ENCODE results near the gene MACIR. TPM values are rescaled to one million over a fixed set of nuclear protein-coding genes. Genes with fewer than 3 reads are reported as not detected.

Gene MACIR
- total RNA-seq, 1 donor from 2014 or later, result 4.7 TPM

- no peak for ATAC-seq
- no peak for DNase-seq
- intact Hi-C loops (cut with micrococcal nuclease), result no loop called here
These were observed 24.6 kb downstream of the MACIR start for GRCh38 chr5:103283120-103283519.

GRCh38 chr5:103283869-103284268, 25.3 kb downstream of the MACIR start:
- intact Hi-C loops (cut with micrococcal nuclease), result no loop called here
- DNase-seq (no peak), ATAC-seq (no peak)

- no peak for ATAC-seq
- no peak for DNase-seq
- intact Hi-C loops (cut with micrococcal nuclease), result no loop called here
These were observed 28.1 kb downstream of the MACIR start for GRCh38 chr5:103286622-103287021.

- DNase-seq (no peak), ATAC-seq (no peak)
- intact Hi-C loops (cut with micrococcal nuclease), result no loop called here
These were observed 30.5 kb downstream of the MACIR start for GRCh38 chr5:103289024-103289423.

- DNase-seq (no peak), ATAC-seq (no peak)
- intact Hi-C loops (cut with micrococcal nuclease), result no loop called here
These were observed 32.3 kb downstream of the MACIR start for GRCh38 chr5:103290846-103291245.

- intact Hi-C loops (cut with micrococcal nuclease), result no loop called here
- ATAC-seq, result no peak
These were observed 33.0 kb downstream of the MACIR start for GRCh38 chr5:103291606-103292005.

GRCh38 chr5:103293099-103293498, 34.5 kb downstream of the MACIR start:
- DNase-seq (no peak), ATAC-seq (no peak)
- intact Hi-C loops (cut with micrococcal nuclease), result no loop called here

More at GRCh38 chr5:103291606-103292005, 33.0 kb downstream of the MACIR start:
- DNase-seq, result no peak

GRCh38 chr5:103293719-103294118, 35.2 kb downstream of the MACIR start:
- intact Hi-C loops (cut with micrococcal nuclease), result no loop called here
- DNase-seq (no peak), ATAC-seq (no peak)

GRCh38 chr5:103294906-103295305, 36.3 kb downstream of the MACIR start:
- intact Hi-C loops (cut with micrococcal nuclease), result no loop called here
- no peak for ATAC-seq
- no peak for DNase-seq

- ATAC-seq (no peak), DNase-seq (no peak)
- intact Hi-C loops (cut with micrococcal nuclease), result no loop called here
These were observed 36.9 kb downstream of the MACIR start for GRCh38 chr5:103295424-103295823.

- DNase-seq (no peak), ATAC-seq (no peak)
- intact Hi-C loops (cut with micrococcal nuclease), result no loop called here
These were observed 37.3 kb downstream of the MACIR start for GRCh38 chr5:103295871-103296270.

GRCh38 chr5:103298117-103298516, 39.6 kb downstream of the MACIR start:
- DNase-seq (no peak), ATAC-seq (no peak)
- intact Hi-C loops (cut with micrococcal nuclease), result no loop called here

GRCh38 chr5:103298607-103299188, 40.1 kb downstream of the MACIR start:
- intact Hi-C loops (cut with micrococcal nuclease), result no loop called here
- ATAC-seq (no peak), DNase-seq (no peak)

GRCh38 chr5:103305809-103306208, 47.2 kb downstream of the MACIR start:
- intact Hi-C loops (cut with micrococcal nuclease), result no loop called here
- no peak for ATAC-seq
- DNase-seq, result no peak

- intact Hi-C loops (cut with micrococcal nuclease), result no loop called here
- DNase-seq, result no peak
- no peak for ATAC-seq
These were observed 48.9 kb downstream of the MACIR start for GRCh38 chr5:103307470-103307869.

GRCh38 chr5:103308774-103309173, 50.2 kb downstream of the MACIR start:
- DNase-seq (no peak), ATAC-seq (no peak)
- intact Hi-C loops (cut with micrococcal nuclease), result no loop called here

GRCh38 chr5:103313056-103313455, 54.5 kb downstream of the MACIR start:
- ATAC-seq (no peak), DNase-seq (no peak)
- intact Hi-C loops (cut with micrococcal nuclease), result no loop called here

- ATAC-seq (no peak), DNase-seq (no peak)
- intact Hi-C loops (cut with micrococcal nuclease), result no loop called here
These were observed 56.9 kb downstream of the MACIR start for GRCh38 chr5:103315455-103315854.

- intact Hi-C loops (cut with micrococcal nuclease), result no loop called here
- DNase-seq (no peak), ATAC-seq (no peak)
These were observed 68.9 kb downstream of the MACIR start for GRCh38 chr5:103327451-103327850.

GRCh38 chr5:103327893-103328292, 69.3 kb downstream of the MACIR start:
- ATAC-seq (no peak), DNase-seq (no peak)
- intact Hi-C loops (cut with micrococcal nuclease), result no loop called here
